NT2/D1 (cell line): ENCODE results near the gene MTMR8.

Source experiments
- SUZ12 ChIP-seq: IDR thresholded peaks from 2 replicates; pipeline ENCODE4 v1.6.1; 2011; ENCODE audit not compliant: insufficient read length, insufficient read depth; ENCODE audit errors: extremely low read depth
- YY1 ChIP-seq: IDR thresholded peaks from 2 replicates; pipeline ENCODE4 v1.6.1; 2011; ENCODE audit not compliant: insufficient read length, insufficient read depth
- ZNF274 ChIP-seq: IDR thresholded peaks from 2 replicates; pipeline ENCODE4 v1.6.1; 2011; ENCODE audit warnings: mild to moderate bottlenecking, low read depth, low read length

DNA sequence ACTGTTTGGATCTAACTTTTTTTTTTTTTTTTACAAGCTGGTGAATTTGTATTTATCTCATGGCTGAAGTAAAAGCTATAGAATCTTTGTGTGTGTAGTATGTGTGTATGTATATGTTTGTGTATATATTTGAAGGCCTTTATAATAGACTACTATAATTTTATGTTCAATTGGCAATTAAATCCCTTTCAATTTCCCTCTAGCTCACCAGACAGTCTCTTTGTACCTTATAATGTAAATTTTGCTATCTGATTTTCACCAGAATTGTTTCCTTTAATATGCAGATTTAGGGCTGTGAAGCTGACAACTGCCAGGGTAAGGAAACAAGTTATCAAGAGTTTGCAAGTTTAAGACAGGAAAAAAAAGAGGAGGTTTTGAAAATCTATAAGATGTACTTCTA is 33.1 kb upstream of the MTMR8 start:
- TF ChIP-seq ZNF274, result no peak
- no peak for TF ChIP-seq SUZ12
- TF ChIP-seq YY1, result no peak
